Measurements from ENCODE around the gene BST2.

DNA sequence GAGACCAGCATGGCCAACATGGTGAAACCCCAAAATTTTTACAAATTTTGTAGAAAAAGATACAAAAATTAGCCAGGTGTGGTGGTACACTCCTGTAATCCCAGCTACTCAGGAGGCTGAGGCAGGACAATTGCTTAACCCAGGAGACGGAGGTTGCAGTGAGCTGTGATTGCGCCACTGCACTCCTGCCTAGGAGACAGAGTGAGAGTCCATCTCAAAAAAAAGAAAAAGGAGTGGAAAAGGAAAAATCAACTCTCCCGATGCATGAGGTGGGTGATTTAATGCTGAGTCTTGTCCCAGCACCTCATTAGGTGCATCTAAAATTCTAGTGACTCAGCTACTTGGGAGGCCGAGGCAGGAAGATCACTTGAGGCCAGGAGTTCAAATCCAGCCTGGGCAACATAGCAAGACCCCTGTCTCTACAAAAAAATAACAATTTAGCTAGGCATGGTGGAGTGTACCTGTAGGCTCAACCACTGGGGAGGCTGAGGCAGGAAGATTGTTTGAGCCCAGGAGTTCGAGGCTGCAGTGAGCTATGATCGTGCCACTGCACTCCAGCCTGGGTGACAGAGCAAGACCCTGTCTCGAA lies 48.3 kb downstream of the BST2 start:
- TF ChIP-seq EZH2 (IDR thresholded peaks at IDR 0.05) (no peak), POLR2AphosphoS5 (IDR thresholded peaks at IDR 0.05; ENCODE audit: borderline replicate concordance, low read depth, low read length) (no peak)
